Sigmoid colon (tissue), 3 donors: ENCODE measurements around the gene B4GALT3.

Source experiments
- POLR2A ChIP-seq, 2 donors: fragments of 450-650 bp; IDR thresholded peaks; one replicate each; pipeline ENCODE4 v1.6.1; 2016; ENCODE audit warnings: antibody characterized with exemption in 2 of 2, mild to moderate bottlenecking in 2 of 2, moderate library complexity in 2 of 2
- TF ChIP-seq, protein P1 (sequence below), 4 experiments: fragments of 450-650 bp in 3 of 4; fragments of 200-600 bp in 1 of 4; IDR thresholded peaks; one replicate each; pipeline ENCODE4 v1.5.1; 2016 to 2019; ENCODE audit warnings: antibody characterized with exemption in 4 of 4, mild to moderate bottlenecking in 3 of 4, moderate library complexity in 2 of 4

- TF ChIP-seq, protein P1, sequence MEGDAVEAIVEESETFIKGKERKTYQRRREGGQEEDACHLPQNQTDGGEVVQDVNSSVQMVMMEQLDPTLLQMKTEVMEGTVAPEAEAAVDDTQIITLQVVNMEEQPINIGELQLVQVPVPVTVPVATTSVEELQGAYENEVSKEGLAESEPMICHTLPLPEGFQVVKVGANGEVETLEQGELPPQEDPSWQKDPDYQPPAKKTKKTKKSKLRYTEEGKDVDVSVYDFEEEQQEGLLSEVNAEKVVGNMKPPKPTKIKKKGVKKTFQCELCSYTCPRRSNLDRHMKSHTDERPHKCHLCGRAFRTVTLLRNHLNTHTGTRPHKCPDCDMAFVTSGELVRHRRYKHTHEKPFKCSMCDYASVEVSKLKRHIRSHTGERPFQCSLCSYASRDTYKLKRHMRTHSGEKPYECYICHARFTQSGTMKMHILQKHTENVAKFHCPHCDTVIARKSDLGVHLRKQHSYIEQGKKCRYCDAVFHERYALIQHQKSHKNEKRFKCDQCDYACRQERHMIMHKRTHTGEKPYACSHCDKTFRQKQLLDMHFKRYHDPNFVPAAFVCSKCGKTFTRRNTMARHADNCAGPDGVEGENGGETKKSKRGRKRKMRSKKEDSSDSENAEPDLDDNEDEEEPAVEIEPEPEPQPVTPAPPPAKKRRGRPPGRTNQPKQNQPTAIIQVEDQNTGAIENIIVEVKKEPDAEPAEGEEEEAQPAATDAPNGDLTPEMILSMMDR (IDR thresholded peaks at IDR 0.05): no peak
- TF ChIP-seq POLR2A (IDR thresholded peaks at IDR 0.05): no peak
Observed at GRCh38 chr1:161164901-161165610, 12.3 kb downstream of the B4GALT3 start.
